TTC549 (cell line): ENCODE measurements around the gene COLEC11.
"Not testable (repeated sequence)": the region's sequence is repeated elsewhere in the genome, so short reads cannot be mapped to it uniquely, and the experiment has no call there.

ENCODE experiments used
- FAIRE-seq: peaks from 2 replicates; lab custom pipeline; 2012; peaks lifted over from hg19 to GRCh38; lab: Jason Lieb, UNC

COLEC11 gene

GRCh38 chr2:3594493-3595281, at the start of gene COLEC11:
Gene COLEC11, plus strand, starts transcription at chr2:3595112. Its CDS starts 9,229 bp downstream, at chr2:3604341.
- no peak for FAIRE-seq

GRCh38 chr2:3545788-3546478, 49.0 kb upstream of the COLEC11 start:
- FAIRE-seq, result no peak

GRCh38 chr2:3547915-3548314, 47.0 kb upstream of the COLEC11 start:
- FAIRE-seq, result no peak

- FAIRE-seq, result no peak
Observed at GRCh38 chr2:3553946-3554345, 41.0 kb upstream of the COLEC11 start.

- FAIRE-seq, result no peak
Observed at GRCh38 chr2:3557639-3558204, 37.2 kb upstream of the COLEC11 start.

- peak; percentile 98 for FAIRE-seq
Observed at GRCh38 chr2:3558205-3559014, 36.5 kb upstream of the COLEC11 start, which contains the start of gene RNASEH1. Gene RNASEH1, minus strand, starts transcription at chr2:3558333. Its CDS starts 73 bp downstream, at chr2:3558260.

GRCh38 chr2:3563521-3563976, 31.4 kb upstream of the COLEC11 start:
- no peak for FAIRE-seq

GRCh38 chr2:3565117-3565516, 29.8 kb upstream of the COLEC11 start:
- no peak for FAIRE-seq

GRCh38 chr2:3566806-3567205, 28.1 kb upstream of the COLEC11 start:
- no peak for FAIRE-seq

GRCh38 chr2:3569656-3570055, 25.3 kb upstream of the COLEC11 start:
- FAIRE-seq, result not testable (repeated sequence)

GRCh38 chr2:3571284-3571683, 23.6 kb upstream of the COLEC11 start:
- no peak for FAIRE-seq

- no peak for FAIRE-seq
Observed at GRCh38 chr2:3572620-3573019, 22.3 kb upstream of the COLEC11 start.

GRCh38 chr2:3574155-3574554, 20.8 kb upstream of the COLEC11 start:
- FAIRE-seq, result no peak

GRCh38 chr2:3575534-3576262, 19.2 kb upstream of the COLEC11 start:
- no peak for FAIRE-seq

- not testable (repeated sequence) for FAIRE-seq
Observed at GRCh38 chr2:3576263-3576630, 18.7 kb upstream of the COLEC11 start.

GRCh38 chr2:3578987-3579386, 15.9 kb upstream of the COLEC11 start:
- FAIRE-seq, result no peak

- no peak for FAIRE-seq
Observed at GRCh38 chr2:3580449-3580848, 14.5 kb upstream of the COLEC11 start.

GRCh38 chr2:3581367-3582262, 13.3 kb upstream of the COLEC11 start:
- FAIRE-seq, result no peak

- no peak for FAIRE-seq
Observed at GRCh38 chr2:3584076-3584475, 10.8 kb upstream of the COLEC11 start.

GRCh38 chr2:3584608-3585260, 10.2 kb upstream of the COLEC11 start:
- no peak for FAIRE-seq
